SH-SY5Y (cell line): ENCODE data around the gene TCN2.

ENCODE experiments used
- GATA2 ChIP-seq: IDR thresholded peaks from 2 replicates; pipeline ENCODE4 v1.6.1; 2011; ENCODE audit warnings: mild to moderate bottlenecking, low read depth, low read length
- GATA3 ChIP-seq: IDR thresholded peaks from 2 replicates; pipeline ENCODE4 v1.6.1; 2011; ENCODE audit warnings: low read depth, mild to moderate bottlenecking, low read length, moderate library complexity

DNA sequence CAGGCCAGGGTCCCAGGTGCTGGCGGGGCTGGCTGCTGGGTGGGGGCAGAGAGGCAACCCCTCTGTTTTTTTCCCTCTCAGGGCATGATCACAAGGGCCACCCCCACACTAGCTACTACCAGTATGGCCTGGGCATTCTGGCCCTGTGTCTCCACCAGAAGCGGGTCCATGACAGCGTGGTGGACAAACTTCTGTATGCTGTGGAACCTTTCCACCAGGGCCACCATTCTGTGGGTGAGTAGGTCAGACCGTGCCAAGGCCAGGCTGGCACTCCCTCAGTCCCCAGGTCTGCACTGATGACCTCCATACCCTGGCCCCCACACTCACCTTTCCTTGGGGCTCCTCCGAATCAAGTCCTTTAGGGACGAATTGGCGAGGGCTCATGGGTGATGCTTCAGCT, 7.3 kb downstream of the TCN2 start:
- TF ChIP-seq GATA3 = no peak
- TF ChIP-seq GATA2 = no peak
